ENCODE measurements around the gene ARFGAP2. TPM values are rescaled to one million over a fixed set of nuclear protein-coding genes. Genes with fewer than 3 reads are reported as not detected.
"Not testable (repeated sequence)": the region's sequence is repeated elsewhere in the genome, so short reads cannot be mapped to it uniquely, and the experiment has no call there.

ARFGAP2 gene
- total RNA-seq, 1 experiment from 2014 or later = 73.5 TPM

DNA sequence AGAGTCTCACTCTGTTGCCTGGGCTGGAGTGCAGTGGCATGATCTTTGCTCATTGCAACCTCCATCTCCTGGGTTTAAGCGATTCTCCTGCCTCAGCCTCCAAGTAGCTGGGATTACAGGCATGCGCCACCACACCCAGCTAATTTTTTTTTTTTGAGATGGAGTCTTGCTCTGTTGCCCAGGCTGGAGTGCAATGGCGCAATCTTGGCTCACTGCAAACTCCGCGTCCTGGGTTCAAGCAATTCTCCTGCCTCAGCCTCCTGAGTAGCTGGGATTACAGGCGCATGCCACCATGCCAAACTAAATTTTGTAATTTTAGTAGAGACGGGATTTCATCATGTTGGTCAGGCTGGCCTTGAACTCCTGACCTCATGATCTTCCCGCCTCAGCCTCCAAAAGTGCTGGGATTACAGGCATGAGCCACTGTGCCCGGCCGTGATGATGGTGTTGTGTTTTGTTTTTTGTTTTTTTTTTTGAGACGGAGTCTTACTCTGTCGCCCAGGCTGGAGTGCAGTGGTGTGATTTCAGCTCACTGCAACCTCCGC, 31.4 kb upstream of the ARFGAP2 start:
- BruUV-seq (replicated peaks); ATAC-seq; CTCF ChIA-PET; H2AFZ ChIP-seq (ENCODE audit: low read depth, low read length, poor library complexity, severe bottlenecking); H3K27me3 ChIP-seq (ENCODE audit: insufficient read depth, low read length); H3K36me3 ChIP-seq (ENCODE audit: control insufficient read depth in 1 of 2, insufficient read depth in 2 of 2, low read length in 2 of 2); H3K9ac ChIP-seq (ENCODE audit: low read length); H3K4me3 ChIP-seq (replicated peaks in 1 of 2; ENCODE audit: low read depth in 1 of 2, low read length in 2 of 2); H3K27ac ChIP-seq (ENCODE audit: low read depth, low read length); H3K79me2 ChIP-seq (ENCODE audit: insufficient read depth, low read length); intact Hi-C loops (cut with micrococcal nuclease); DNase-seq (ENCODE audit: low read depth, low spot score); H3K9me3 ChIP-seq (ENCODE audit: control insufficient read depth in 1 of 2, insufficient read depth in 1 of 2, low read depth in 1 of 2, low read length in 2 of 2); RAD21 ChIA-PET (ENCODE audit: low non-redundant PET in 1 of 2, low total read pairs in 2 of 2, uncharacterized antibody in 2 of 2, unreplicated experiment in 2 of 2); H4K20me1 ChIP-seq (ENCODE audit: insufficient read depth); H3K4me2 ChIP-seq (ENCODE audit: low read length); H3K9me2 ChIP-seq (ENCODE audit: insufficient read depth): not testable (repeated sequence)
- peaks cover 5 to 16% of the 10 kb centered on the region in 2 experiments; a peak in 3 of 4 replicates for H3K4me1 ChIP-seq (ENCODE audit: control insufficient read depth in 1 of 2, insufficient read depth in 2 of 2, low read length in 2 of 2)
- POLR2A ChIA-PET = interaction anchor here (0.6 kb wide), 1 partner anchor 11 kb away, joined by 4 read pairs; no protein-coding TSS in a partner anchor

DNA sequence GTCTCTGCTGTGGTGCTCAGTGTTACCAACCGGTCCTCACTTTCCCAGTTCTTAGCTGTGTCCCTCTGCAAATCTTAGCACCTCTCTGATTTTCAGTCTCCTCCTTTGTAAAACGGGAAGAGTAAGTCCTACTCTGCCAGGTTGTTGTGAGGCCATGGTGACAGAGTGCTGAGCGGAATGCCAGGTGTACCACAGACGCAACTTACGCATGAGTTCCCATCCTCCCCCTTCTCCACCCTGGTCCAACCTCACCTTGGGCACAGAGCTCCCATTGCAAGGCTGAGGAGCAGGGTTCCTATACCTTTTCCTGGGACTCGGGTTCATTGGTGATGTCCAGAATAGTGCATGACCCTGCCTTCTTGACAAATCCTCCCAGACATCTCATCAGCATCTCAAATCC, 30.8 kb upstream of the ARFGAP2 start:
- H4K20me1 ChIP-seq (ENCODE audit: insufficient read depth) = no peaks in the 10 kb centered on the region
- no peaks in the 10 kb centered on the region for H3K9me3 ChIP-seq (ENCODE audit: control insufficient read depth in 1 of 2, insufficient read depth in 1 of 2, low read depth in 1 of 2, low read length in 2 of 2)
- no peak overlapping the region for H3K9ac ChIP-seq (ENCODE audit: low read length)
- intact Hi-C loops (cut with micrococcal nuclease) = no loop called here
- CTCF ChIA-PET = no interaction called here
- POLR2A ChIA-PET = interaction anchor here (0.6 kb wide), 1 partner anchor 10 kb away, joined by 4 read pairs; no protein-coding TSS in a partner anchor
- H3K9me2 ChIP-seq (ENCODE audit: insufficient read depth) = no peaks in the 10 kb centered on the region
- ATAC-seq = no peak
- no peaks in the 10 kb centered on the region for H3K79me2 ChIP-seq (ENCODE audit: insufficient read depth, low read length)
- no peak overlapping the region for H2AFZ ChIP-seq (ENCODE audit: low read depth, low read length, poor library complexity, severe bottlenecking)
- no peaks in the 10 kb centered on the region for H3K36me3 ChIP-seq (ENCODE audit: control insufficient read depth in 1 of 2, insufficient read depth in 2 of 2, low read length in 2 of 2)
- TF ChIP-seq, protein P1, sequence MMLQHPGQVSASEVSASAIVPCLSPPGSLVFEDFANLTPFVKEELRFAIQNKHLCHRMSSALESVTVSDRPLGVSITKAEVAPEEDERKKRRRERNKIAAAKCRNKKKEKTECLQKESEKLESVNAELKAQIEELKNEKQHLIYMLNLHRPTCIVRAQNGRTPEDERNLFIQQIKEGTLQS (IDR thresholded peaks at IDR 0.05) = no peak
- TF ChIP-seq SIN3A (IDR thresholded peaks at IDR 0.05; ENCODE audit: low read depth) = no peak
- TF ChIP-seq, protein P2, sequence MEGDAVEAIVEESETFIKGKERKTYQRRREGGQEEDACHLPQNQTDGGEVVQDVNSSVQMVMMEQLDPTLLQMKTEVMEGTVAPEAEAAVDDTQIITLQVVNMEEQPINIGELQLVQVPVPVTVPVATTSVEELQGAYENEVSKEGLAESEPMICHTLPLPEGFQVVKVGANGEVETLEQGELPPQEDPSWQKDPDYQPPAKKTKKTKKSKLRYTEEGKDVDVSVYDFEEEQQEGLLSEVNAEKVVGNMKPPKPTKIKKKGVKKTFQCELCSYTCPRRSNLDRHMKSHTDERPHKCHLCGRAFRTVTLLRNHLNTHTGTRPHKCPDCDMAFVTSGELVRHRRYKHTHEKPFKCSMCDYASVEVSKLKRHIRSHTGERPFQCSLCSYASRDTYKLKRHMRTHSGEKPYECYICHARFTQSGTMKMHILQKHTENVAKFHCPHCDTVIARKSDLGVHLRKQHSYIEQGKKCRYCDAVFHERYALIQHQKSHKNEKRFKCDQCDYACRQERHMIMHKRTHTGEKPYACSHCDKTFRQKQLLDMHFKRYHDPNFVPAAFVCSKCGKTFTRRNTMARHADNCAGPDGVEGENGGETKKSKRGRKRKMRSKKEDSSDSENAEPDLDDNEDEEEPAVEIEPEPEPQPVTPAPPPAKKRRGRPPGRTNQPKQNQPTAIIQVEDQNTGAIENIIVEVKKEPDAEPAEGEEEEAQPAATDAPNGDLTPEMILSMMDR (IDR thresholded peaks at IDR 0.05 in 2 of 3, conservative IDR thresholded peaks at IDR 0.05 in 1 of 3; ENCODE audit: borderline replicate concordance in 1 of 3, insufficient read depth in 1 of 3, low read depth in 2 of 3, low read length in 2 of 3) = no peak
- TF ChIP-seq CEBPB (IDR thresholded peaks at IDR 0.05; ENCODE audit: low read depth) = no peak
- no peak for TF ChIP-seq YY1 (IDR thresholded peaks at IDR 0.05; ENCODE audit: extremely low read depth, insufficient replicate concordance, low read depth, low read length)
- no peak for TF ChIP-seq SP1 (IDR thresholded peaks at IDR 0.05; ENCODE audit: low read depth)
- TF ChIP-seq TCF7L2 (IDR thresholded peaks at IDR 0.05; ENCODE audit: borderline replicate concordance, extremely low read depth, insufficient read depth, insufficient read length) = no peak
- TF ChIP-seq POLR2A (IDR thresholded peaks at IDR 0.05; ENCODE audit: borderline replicate concordance, extremely low read depth, insufficient read depth, insufficient read length) = no peak
- RAD21 ChIA-PET (ENCODE audit: low non-redundant PET in 1 of 2, low total read pairs in 2 of 2, uncharacterized antibody in 2 of 2, unreplicated experiment in 2 of 2) = no interaction called here
- no peak overlapping the region for H3K27ac ChIP-seq (ENCODE audit: low read depth, low read length)
- peaks cover 0 to 10% of the 10 kb centered on the region in 2 experiments; a peak in 2 of 4 replicates for H3K4me1 ChIP-seq (ENCODE audit: control insufficient read depth in 1 of 2, insufficient read depth in 2 of 2, low read length in 2 of 2)
- no peak overlapping the region for H3K4me3 ChIP-seq (replicated peaks in 1 of 2; ENCODE audit: low read depth in 1 of 2, low read length in 2 of 2)
- no TSS peak for BruUV-seq (replicated peaks)
- H3K4me2 ChIP-seq (ENCODE audit: low read length) = no peak overlapping the region
- H3K27me3 ChIP-seq (ENCODE audit: insufficient read depth, low read length) = no peaks in the 10 kb centered on the region
- DNase-seq (ENCODE audit: low read depth, low spot score) = no peak

DNA sequence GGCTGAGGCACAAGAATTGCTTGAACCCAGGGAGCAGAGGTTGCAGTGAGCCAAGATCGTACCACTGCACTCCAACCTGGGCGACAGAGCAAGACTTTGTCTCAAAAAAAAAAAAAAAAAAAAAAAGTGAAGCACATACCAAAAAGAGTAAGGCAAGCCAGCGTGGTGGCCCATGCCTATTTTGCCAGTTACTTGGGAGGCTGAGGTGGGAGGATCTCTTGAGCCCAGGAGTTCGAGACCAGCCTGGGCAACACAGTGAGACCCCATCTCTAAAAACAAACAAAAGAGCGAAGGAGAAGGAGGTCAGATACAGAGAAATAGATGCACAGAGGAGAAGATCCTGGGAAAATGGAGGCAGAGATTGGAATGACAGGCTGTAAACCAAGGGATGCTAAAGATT, 29.9 kb upstream of the ARFGAP2 start:
- CTCF ChIA-PET; H3K27me3 ChIP-seq (ENCODE audit: insufficient read depth, low read length); RAD21 ChIA-PET (ENCODE audit: low non-redundant PET in 1 of 2, low total read pairs in 2 of 2, uncharacterized antibody in 2 of 2, unreplicated experiment in 2 of 2); H3K9ac ChIP-seq (ENCODE audit: low read length); H2AFZ ChIP-seq (ENCODE audit: low read depth, low read length, poor library complexity, severe bottlenecking); H3K27ac ChIP-seq (ENCODE audit: low read depth, low read length); H3K4me1 ChIP-seq (ENCODE audit: control insufficient read depth in 1 of 2, insufficient read depth in 2 of 2, low read length in 2 of 2); H3K79me2 ChIP-seq (ENCODE audit: insufficient read depth, low read length); H3K4me2 ChIP-seq (ENCODE audit: low read length); DNase-seq (ENCODE audit: low read depth, low spot score); H3K36me3 ChIP-seq (ENCODE audit: control insufficient read depth in 1 of 2, insufficient read depth in 2 of 2, low read length in 2 of 2); H3K9me3 ChIP-seq (ENCODE audit: control insufficient read depth in 1 of 2, insufficient read depth in 1 of 2, low read depth in 1 of 2, low read length in 2 of 2); H3K9me2 ChIP-seq (ENCODE audit: insufficient read depth); POLR2A ChIA-PET; H4K20me1 ChIP-seq (ENCODE audit: insufficient read depth); intact Hi-C loops (cut with micrococcal nuclease); H3K4me3 ChIP-seq (replicated peaks in 1 of 2; ENCODE audit: low read depth in 1 of 2, low read length in 2 of 2); BruUV-seq (replicated peaks); ATAC-seq: not testable (repeated sequence)
